ENCODE measurements around the gene MASP2. TPM values are rescaled to one million over a fixed set of nuclear protein-coding genes. Genes with fewer than 3 reads are reported as not detected.

The MASP2 gene
- total and polyA plus RNA-seq, 10 of the 15 experiments (the other 5 are each of a cell fraction or from before 2014, with no cell fraction given): 0.04 to 0.21 (median 0.06) TPM; not detected in 7

DNA sequence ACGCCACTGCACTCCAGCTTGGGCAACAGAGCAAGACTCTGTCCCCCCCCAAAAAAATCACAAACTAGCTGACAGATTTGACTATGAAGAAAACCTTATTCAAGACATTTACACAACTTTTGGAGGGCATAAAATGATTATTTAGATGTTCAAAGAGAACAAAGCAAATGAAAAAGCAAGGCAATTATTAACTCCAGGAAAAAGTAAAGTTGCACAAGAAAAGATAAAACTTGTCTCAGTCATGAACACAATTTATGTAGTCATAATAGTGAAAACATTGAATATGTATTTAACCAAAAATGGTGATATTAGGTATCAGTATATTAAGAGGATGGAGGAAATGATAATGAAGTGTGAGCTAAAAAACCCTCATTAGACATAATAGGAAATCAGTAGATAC, 46.5 kb downstream of the MASP2 start:
- H3K36me3 ChIP-seq (ENCODE audit: control insufficient read depth in 2 of 2, insufficient read depth in 2 of 2, low read length in 1 of 2): no peaks in the 10 kb centered on the region
- no peaks in the 10 kb centered on the region for H3K27me3 ChIP-seq (replicated peaks in 1 of 2; ENCODE audit: control insufficient read depth in 2 of 2, insufficient read depth in 2 of 2, low read length in 1 of 2)
- H2AFZ ChIP-seq (ENCODE audit: control insufficient read depth, low read depth, low read length): no peak overlapping the region
- in situ Hi-C loops (cut with MboI) (no loop called here), intact Hi-C loops (cut with micrococcal nuclease; ENCODE audit: unreplicated experiment) (no loop called here)
- RAD21 ChIA-PET (ENCODE audit: unreplicated experiment): no interaction called here
- no peak for TF ChIP-seq MEF2A (IDR thresholded peaks at IDR 0.05; ENCODE audit: insufficient read depth, low read depth, low read length)
- no peak for TF ChIP-seq IKZF1 (conservative IDR thresholded peaks at IDR 0.05)
- TF ChIP-seq TCF7 (IDR thresholded peaks at IDR 0.05; ENCODE audit: borderline replicate concordance): no peak
- TF ChIP-seq YBX1 (IDR thresholded peaks at IDR 0.05): no peak
- TF ChIP-seq SREBF1 (IDR thresholded peaks at IDR 0.05; ENCODE audit: low read length): no peak
- no peak for TF ChIP-seq HDGF (IDR thresholded peaks at IDR 0.05)
- no peak for TF ChIP-seq HDAC6 (IDR thresholded peaks at IDR 0.05; ENCODE audit: unreplicated experiment)
- no peak for TF ChIP-seq FOXM1 (IDR thresholded peaks at IDR 0.05; ENCODE audit: low read depth, low read length)
- TF ChIP-seq GATAD2B (conservative IDR thresholded peaks at IDR 0.05; ENCODE audit: low read depth): no peak
- TF ChIP-seq SMARCA5 (IDR thresholded peaks at IDR 0.05): no peak
- TF ChIP-seq, protein P1, sequence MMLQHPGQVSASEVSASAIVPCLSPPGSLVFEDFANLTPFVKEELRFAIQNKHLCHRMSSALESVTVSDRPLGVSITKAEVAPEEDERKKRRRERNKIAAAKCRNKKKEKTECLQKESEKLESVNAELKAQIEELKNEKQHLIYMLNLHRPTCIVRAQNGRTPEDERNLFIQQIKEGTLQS (IDR thresholded peaks at IDR 0.05; ENCODE audit: borderline replicate concordance, extremely low read depth, low read depth, low read length): no peak
- TF ChIP-seq, protein P2, sequence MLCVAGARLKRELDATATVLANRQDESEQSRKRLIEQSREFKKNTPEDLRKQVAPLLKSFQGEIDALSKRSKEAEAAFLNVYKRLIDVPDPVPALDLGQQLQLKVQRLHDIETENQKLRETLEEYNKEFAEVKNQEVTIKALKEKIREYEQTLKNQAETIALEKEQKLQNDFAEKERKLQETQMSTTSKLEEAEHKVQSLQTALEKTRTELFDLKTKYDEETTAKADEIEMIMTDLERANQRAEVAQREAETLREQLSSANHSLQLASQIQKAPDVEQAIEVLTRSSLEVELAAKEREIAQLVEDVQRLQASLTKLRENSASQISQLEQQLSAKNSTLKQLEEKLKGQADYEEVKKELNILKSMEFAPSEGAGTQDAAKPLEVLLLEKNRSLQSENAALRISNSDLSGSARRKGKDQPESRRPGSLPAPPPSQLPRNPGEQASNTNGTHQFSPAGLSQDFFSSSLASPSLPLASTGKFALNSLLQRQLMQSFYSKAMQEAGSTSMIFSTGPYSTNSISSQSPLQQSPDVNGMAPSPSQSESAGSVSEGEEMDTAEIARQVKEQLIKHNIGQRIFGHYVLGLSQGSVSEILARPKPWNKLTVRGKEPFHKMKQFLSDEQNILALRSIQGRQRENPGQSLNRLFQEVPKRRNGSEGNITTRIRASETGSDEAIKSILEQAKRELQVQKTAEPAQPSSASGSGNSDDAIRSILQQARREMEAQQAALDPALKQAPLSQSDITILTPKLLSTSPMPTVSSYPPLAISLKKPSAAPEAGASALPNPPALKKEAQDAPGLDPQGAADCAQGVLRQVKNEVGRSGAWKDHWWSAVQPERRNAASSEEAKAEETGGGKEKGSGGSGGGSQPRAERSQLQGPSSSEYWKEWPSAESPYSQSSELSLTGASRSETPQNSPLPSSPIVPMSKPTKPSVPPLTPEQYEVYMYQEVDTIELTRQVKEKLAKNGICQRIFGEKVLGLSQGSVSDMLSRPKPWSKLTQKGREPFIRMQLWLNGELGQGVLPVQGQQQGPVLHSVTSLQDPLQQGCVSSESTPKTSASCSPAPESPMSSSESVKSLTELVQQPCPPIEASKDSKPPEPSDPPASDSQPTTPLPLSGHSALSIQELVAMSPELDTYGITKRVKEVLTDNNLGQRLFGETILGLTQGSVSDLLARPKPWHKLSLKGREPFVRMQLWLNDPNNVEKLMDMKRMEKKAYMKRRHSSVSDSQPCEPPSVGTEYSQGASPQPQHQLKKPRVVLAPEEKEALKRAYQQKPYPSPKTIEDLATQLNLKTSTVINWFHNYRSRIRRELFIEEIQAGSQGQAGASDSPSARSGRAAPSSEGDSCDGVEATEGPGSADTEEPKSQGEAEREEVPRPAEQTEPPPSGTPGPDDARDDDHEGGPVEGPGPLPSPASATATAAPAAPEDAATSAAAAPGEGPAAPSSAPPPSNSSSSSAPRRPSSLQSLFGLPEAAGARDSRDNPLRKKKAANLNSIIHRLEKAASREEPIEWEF (IDR thresholded peaks at IDR 0.05; ENCODE audit: insufficient replicate concordance, low read depth, low read length): no peak
- TF ChIP-seq NR2C1 (IDR thresholded peaks at IDR 0.05): no peak
- TF ChIP-seq RELA (IDR thresholded peaks at IDR 0.05; ENCODE audit: borderline replicate concordance, partially characterized antibody): no peak
- TF ChIP-seq IRF4 (IDR thresholded peaks at IDR 0.05; ENCODE audit: low read depth, low read length): no peak
- no peak for TF ChIP-seq JUNB (IDR thresholded peaks at IDR 0.05)
- no peak for TF ChIP-seq CBX3 (IDR thresholded peaks at IDR 0.05; ENCODE audit: borderline replicate concordance, low read depth)
- WGBS (ENCODE audit: insufficient coverage, insufficient replicate concordance, low lambda C conversion rate, missing lambda C conversion rate): 46% methylated on average over 1 of the region's 1 CpG
- ATAC-seq (no peak), DNase-seq (ENCODE audit: low read depth, low spot score) (no peak), FAIRE-seq (no peak)
- no peaks in the 10 kb centered on the region for H3K79me2 ChIP-seq (ENCODE audit: control insufficient read depth, insufficient read depth, low read length)
- H3K27ac ChIP-seq (ENCODE audit: control insufficient read depth, insufficient read depth): no peak overlapping the region
- H3K9me3 ChIP-seq (replicated peaks; ENCODE audit: control insufficient read depth, insufficient read depth, low read length): no peaks in the 10 kb centered on the region; the same call in 2 of the 3 replicates
- BruUV-seq (replicated peaks): no TSS peak
- no peaks in the 10 kb centered on the region for H4K20me1 ChIP-seq (ENCODE audit: control insufficient read depth, insufficient read depth)
- H3K4me2 ChIP-seq (ENCODE audit: control insufficient read depth, insufficient read depth): no peak overlapping the region
- SMC1A ChIA-PET (ENCODE audit: uncharacterized antibody, unreplicated experiment): interaction anchor here (1.8 kb wide), 1 partner anchor 16 kb away, joined by 5 read pairs; no protein-coding TSS in a partner anchor
- no peaks in the 10 kb centered on the region for H3K4me1 ChIP-seq (ENCODE audit: control insufficient read depth, insufficient read depth, low read length)
- H3K9ac ChIP-seq (ENCODE audit: control insufficient read depth, insufficient read depth, low read length): no peak overlapping the region
- POLR2A ChIA-PET: no interaction called here
- CTCF ChIA-PET: no interaction called here
- no peak overlapping the region for H3K4me3 ChIP-seq

Measured in GM12878 (cell line).